ENCODE measurements around the gene MARCHF6. TPM values are rescaled to one million over a fixed set of nuclear protein-coding genes. Genes with fewer than 3 reads are reported as not detected.
"Not testable (repeated sequence)": the region's sequence is repeated elsewhere in the genome, so short reads cannot be mapped to it uniquely, and the experiment has no call there.

MARCHF6 gene
- total RNA-seq, 1 donor, result 53.9 TPM

DNA sequence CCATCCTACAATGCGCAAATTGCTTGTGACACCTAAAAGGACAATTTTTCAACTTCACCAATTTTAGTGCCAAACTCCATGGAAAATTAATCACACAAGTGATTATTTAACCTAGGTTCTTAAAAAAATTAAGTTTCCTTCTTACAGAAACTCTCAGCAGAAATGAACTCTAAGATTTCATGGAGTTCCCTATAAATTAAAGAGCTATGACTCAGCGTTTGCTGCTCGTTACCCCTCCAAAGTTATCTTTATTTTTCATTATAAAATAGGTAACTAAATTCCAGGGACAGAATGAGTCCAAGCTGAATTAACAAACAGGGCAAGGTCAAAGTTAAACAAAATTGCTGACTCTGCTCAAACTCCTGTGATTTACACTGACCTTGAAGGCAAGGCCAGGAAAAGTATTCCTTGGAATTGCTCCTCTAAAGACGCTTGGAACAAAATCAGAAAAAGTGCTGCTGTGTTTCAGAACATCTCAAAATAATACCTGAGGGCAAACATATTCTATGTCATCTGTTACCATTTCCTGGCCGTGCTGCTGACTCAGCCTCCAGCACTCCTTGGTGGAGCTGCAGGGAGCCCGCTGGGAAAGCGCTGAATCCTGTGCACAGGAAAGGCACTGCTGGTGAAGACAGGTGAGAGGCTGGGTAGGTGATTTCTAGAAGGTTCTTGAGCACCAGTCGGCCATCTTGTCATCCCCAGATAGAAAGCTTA, 43.3 kb upstream of the MARCHF6 start:
- Histone ChIP-seq H2AFZ (ENCODE audit: low read length) (no peak overlapping the region), H3K4me1 (ENCODE audit: insufficient read depth, low read length) (peaks cover 13% of the 10 kb centered on the region), H3K27me3 (ENCODE audit: insufficient read depth, low read length) (no peaks in the 10 kb centered on the region), H3K4me3 (ENCODE audit: insufficient read depth, low read length) (no peak overlapping the region), H3K9me3 (ENCODE audit: low read depth, low read length) (no peaks in the 10 kb centered on the region), H3K36me3 (ENCODE audit: insufficient read depth, low read length) (no peaks in the 10 kb centered on the region), H3K79me2 (ENCODE audit: insufficient read depth, low read length) (peaks cover under 1% of the 10 kb centered on the region), H3K27ac (ENCODE audit: low read depth, low read length) (no peak overlapping the region), H4K20me1 (ENCODE audit: insufficient read depth, low read length) (no peaks in the 10 kb centered on the region), H3K4me2 (ENCODE audit: insufficient read depth, low read length) (no peak overlapping the region)
- TF ChIP-seq, protein P1, sequence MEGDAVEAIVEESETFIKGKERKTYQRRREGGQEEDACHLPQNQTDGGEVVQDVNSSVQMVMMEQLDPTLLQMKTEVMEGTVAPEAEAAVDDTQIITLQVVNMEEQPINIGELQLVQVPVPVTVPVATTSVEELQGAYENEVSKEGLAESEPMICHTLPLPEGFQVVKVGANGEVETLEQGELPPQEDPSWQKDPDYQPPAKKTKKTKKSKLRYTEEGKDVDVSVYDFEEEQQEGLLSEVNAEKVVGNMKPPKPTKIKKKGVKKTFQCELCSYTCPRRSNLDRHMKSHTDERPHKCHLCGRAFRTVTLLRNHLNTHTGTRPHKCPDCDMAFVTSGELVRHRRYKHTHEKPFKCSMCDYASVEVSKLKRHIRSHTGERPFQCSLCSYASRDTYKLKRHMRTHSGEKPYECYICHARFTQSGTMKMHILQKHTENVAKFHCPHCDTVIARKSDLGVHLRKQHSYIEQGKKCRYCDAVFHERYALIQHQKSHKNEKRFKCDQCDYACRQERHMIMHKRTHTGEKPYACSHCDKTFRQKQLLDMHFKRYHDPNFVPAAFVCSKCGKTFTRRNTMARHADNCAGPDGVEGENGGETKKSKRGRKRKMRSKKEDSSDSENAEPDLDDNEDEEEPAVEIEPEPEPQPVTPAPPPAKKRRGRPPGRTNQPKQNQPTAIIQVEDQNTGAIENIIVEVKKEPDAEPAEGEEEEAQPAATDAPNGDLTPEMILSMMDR (IDR thresholded peaks at IDR 0.05; ENCODE audit: extremely low read depth, low read depth, low read length), result no peak
- DNase-seq (ENCODE audit: insufficient read length, low spot score, missing footprints), result peak; percentile 90

DNA sequence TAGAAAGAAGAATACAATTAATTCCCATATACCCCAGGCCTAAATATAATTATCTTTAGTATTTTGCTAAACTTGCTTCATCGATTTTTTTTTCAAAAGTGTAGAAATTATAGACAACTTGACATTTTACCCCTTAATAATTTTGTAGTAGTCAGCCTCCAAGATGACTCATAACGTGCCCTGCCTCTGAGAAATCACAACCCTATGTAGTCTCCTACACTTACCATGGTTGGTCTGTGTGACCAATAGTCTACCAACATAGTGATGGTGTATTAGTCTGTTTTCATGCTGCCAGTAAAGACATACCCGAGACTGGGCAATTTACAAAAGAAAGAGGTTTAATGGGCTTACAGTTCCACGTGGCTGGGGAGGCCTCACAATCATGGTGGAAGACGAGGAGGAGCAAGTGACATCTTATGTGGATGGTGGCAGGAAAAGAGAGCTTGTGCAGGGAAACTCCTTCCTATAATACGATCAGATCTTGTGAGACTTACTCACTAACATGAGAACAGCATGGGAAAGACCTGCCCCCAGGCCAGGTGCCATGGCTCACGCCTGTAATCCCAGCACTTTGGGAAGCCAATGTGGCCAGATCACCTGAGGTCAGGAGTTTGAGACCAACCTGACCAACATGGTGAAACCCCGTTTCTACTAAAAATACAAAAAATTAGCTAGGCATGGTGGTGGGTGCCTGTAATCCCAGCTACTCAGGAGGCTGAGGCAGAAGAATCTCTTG, 42.5 kb upstream of the MARCHF6 start:
- H3K27ac ChIP-seq (ENCODE audit: low read depth, low read length); H3K4me2 ChIP-seq (ENCODE audit: insufficient read depth, low read length); H3K36me3 ChIP-seq (ENCODE audit: insufficient read depth, low read length); H2AFZ ChIP-seq (ENCODE audit: low read length); H4K20me1 ChIP-seq (ENCODE audit: insufficient read depth, low read length); H3K79me2 ChIP-seq (ENCODE audit: insufficient read depth, low read length); H3K4me3 ChIP-seq (ENCODE audit: insufficient read depth, low read length); H3K9me3 ChIP-seq (ENCODE audit: low read depth, low read length); H3K27me3 ChIP-seq (ENCODE audit: insufficient read depth, low read length): not testable (repeated sequence)
- peak; percentile 89 for DNase-seq (ENCODE audit: insufficient read length, low spot score, missing footprints)
- peaks cover 13% of the 10 kb centered on the region for H3K4me1 ChIP-seq (ENCODE audit: insufficient read depth, low read length)

DNA sequence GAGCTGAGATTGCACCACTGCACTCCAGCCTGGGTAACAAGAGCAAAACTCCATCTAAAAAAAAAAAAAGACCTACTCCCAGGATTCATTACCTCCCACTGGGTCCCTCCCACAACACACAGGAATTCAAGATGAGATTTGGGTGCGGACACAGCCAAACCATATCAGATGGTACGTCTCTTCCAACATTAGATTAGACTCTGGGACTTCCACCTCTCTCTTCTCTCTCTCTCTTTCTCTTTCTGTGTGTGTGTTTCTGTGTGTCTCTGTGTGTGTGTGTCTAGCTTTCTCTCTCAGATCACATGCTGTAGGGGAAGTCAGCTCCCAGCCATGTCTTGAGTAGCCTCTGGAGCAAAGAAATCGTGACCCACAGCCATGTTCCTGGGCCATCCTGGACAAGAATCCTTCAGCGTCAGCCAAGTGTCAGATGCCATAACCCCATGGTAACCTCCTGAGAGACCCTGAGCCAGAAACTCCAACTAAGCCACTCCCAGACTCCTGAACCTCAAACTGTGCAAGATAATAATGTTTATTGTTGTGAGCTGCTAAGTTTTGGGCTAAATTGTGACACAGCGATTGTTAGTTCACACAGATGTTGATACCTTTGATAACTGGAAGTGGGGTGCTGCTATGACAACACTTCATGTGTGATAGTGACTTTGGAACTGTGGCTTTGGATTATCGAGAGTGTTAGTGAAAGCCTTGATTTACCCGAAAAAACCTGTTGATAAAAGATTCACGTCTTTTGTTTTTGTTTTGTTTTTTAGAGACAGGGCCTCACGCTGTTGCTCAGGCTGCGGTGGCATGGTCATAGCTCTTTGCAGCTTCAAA, 41.7 kb upstream of the MARCHF6 start:
- TF ChIP-seq, protein P1 (IDR thresholded peaks at IDR 0.05; ENCODE audit: extremely low read depth, low read depth, low read length), result no peak
- Histone ChIP-seq H3K79me2 (ENCODE audit: insufficient read depth, low read length) (no peaks in the 10 kb centered on the region), H3K4me1 (ENCODE audit: insufficient read depth, low read length) (peaks cover 11% of the 10 kb centered on the region), H3K27me3 (ENCODE audit: insufficient read depth, low read length) (no peaks in the 10 kb centered on the region), H3K27ac (ENCODE audit: low read depth, low read length) (no peak overlapping the region), H3K4me2 (ENCODE audit: insufficient read depth, low read length) (no peak overlapping the region), H2AFZ (ENCODE audit: low read length) (no peak overlapping the region), H3K9me3 (ENCODE audit: low read depth, low read length) (no peaks in the 10 kb centered on the region), H3K36me3 (ENCODE audit: insufficient read depth, low read length) (no peaks in the 10 kb centered on the region), H4K20me1 (ENCODE audit: insufficient read depth, low read length) (no peaks in the 10 kb centered on the region), H3K4me3 (ENCODE audit: insufficient read depth, low read length) (no peak overlapping the region)
- DNase-seq (ENCODE audit: insufficient read length, low spot score, missing footprints), result no peak

- H3K4me2 ChIP-seq (ENCODE audit: insufficient read depth, low read length), result no peak overlapping the region
- H4K20me1 ChIP-seq (ENCODE audit: insufficient read depth, low read length), result no peaks in the 10 kb centered on the region
- H3K9me3 ChIP-seq (ENCODE audit: low read depth, low read length), result no peaks in the 10 kb centered on the region
- H3K4me3 ChIP-seq (ENCODE audit: insufficient read depth, low read length), result no peak overlapping the region
- DNase-seq (ENCODE audit: insufficient read length, low spot score, missing footprints), result no peak
- peaks cover 4% of the 10 kb centered on the region for H3K4me1 ChIP-seq (ENCODE audit: insufficient read depth, low read length)
- H3K79me2 ChIP-seq (ENCODE audit: insufficient read depth, low read length), result no peaks in the 10 kb centered on the region
- H3K27me3 ChIP-seq (ENCODE audit: insufficient read depth, low read length), result no peaks in the 10 kb centered on the region
- no peak overlapping the region for H3K27ac ChIP-seq (ENCODE audit: low read depth, low read length)
- no peak overlapping the region for H2AFZ ChIP-seq (ENCODE audit: low read length)
- TF ChIP-seq, protein P1 (IDR thresholded peaks at IDR 0.05; ENCODE audit: extremely low read depth, low read depth, low read length), result no peak
- no peaks in the 10 kb centered on the region for H3K36me3 ChIP-seq (ENCODE audit: insufficient read depth, low read length)
Observed at GRCh38 chr5:10315201-10315600, 38.3 kb upstream of the MARCHF6 start.

All from osteoblast (primary cell).